GM12878 (cell line): ENCODE measurements around the gene FOXP1. TPM values are rescaled to one million over a fixed set of nuclear protein-coding genes. Genes with fewer than 3 reads are reported as not detected.

Experiments
- ATAC-seq: fragments of 200-7000 bp; cut with Tn5 transposase; 3 replicates; pipeline ENCODE4 v1.9.1; 2020; ENCODE audit warnings: mild to moderate bottlenecking, moderate library complexity
- BruUV-seq: library from RNA; stranded (reverse); fragments of 400-500 nt; replicated peaks from 2 replicates; lab custom pipeline; 2021; lab: Mats Ljungman, UMichigan
- CTCF ChIA-PET: fragments of 300-600 bp; sonication (Branson Sonifier 250); formaldehyde crosslinking; extraction: SDS; loops from one replicate; lab custom pipeline; 2021; ENCODE audit warnings: inconsistent platforms; lab: Yijun Ruan, JAX
- POLR2A ChIA-PET: fragments of 350-600 bp; formaldehyde crosslinking; extraction: SDS; loops from one replicate; lab custom pipeline; 2021; ENCODE audit warnings: inconsistent platforms; lab: Charles Lee
- RAD21 ChIA-PET: fragments of 300-600 bp; sonication (Branson Sonifier 250); formaldehyde crosslinking; loops from one replicate; lab custom pipeline; 2023; ENCODE audit warnings: antibody characterized with exemption; ENCODE audit not compliant: unreplicated experiment; lab: Charles Lee
- SMC1A ChIA-PET: fragments of 300-600 bp; sonication (Branson Sonifier 250); formaldehyde crosslinking; loops from one replicate; lab custom pipeline; 2023; ENCODE audit not compliant: unreplicated experiment, uncharacterized antibody; lab: Charles Lee
- DNase-seq: peaks from one replicate; pipeline ENCODE4 v3.0.0-alpha.2; 2011; ENCODE audit warnings: low read depth, low spot score
- FAIRE-seq: peaks from 3 replicates; lab custom pipeline; 2011; peaks lifted over from hg19 to GRCh38; lab: Jason Lieb, UNC
- H2AFZ ChIP-seq: 2 replicates; pipeline ENCODE4 v1.6.0; 2011; ENCODE audit warnings: low read depth, low read length, control low read depth; ENCODE audit not compliant: control insufficient read depth
- H3K27ac ChIP-seq: 2 replicates; pipeline ENCODE4 v1.5.1; 2011; ENCODE audit warnings: control low read depth; ENCODE audit not compliant: control insufficient read depth, insufficient read depth
- H3K27me3 ChIP-seq, 2 experiments: replicated peaks in 1 of 2; 2 replicates each; pipeline versions ENCODE4 v1.6.0 to v1.6.1; 2011; ENCODE audit warnings: low read length in 1 of 2; ENCODE audit not compliant: control insufficient read depth in 2 of 2, insufficient read depth in 2 of 2
- H3K36me3 ChIP-seq, 2 experiments: 2 replicates each; pipeline ENCODE4 v1.5.1; 2011; ENCODE audit warnings: low read length in 1 of 2; ENCODE audit not compliant: control insufficient read depth in 2 of 2, insufficient read depth in 2 of 2
- H3K4me1 ChIP-seq: 2 replicates; pipeline ENCODE4 v1.6.1; 2011; ENCODE audit warnings: mild to moderate bottlenecking, low read length, moderate library complexity, mixed read lengths; ENCODE audit not compliant: control insufficient read depth, insufficient read depth
- H3K4me2 ChIP-seq: 2 replicates; pipeline ENCODE4 v1.6.0; 2011; ENCODE audit warnings: control low read depth; ENCODE audit not compliant: control insufficient read depth, insufficient read depth
- H3K4me3 ChIP-seq: fragments of 200-600 bp; sonication (generic); 2 replicates; pipeline ENCODE4 v1.5.1; 2016
- H3K79me2 ChIP-seq: 2 replicates; pipeline ENCODE4 v1.6.0; 2011; ENCODE audit warnings: low read length; ENCODE audit not compliant: control insufficient read depth, insufficient read depth
- H3K9ac ChIP-seq: 2 replicates; pipeline ENCODE4 v1.8.0; 2011; ENCODE audit warnings: low read length, control low read depth, mixed read lengths; ENCODE audit not compliant: control insufficient read depth, insufficient read depth
- H3K9me3 ChIP-seq: replicated peaks from 3 replicates; pipeline ENCODE4 v1.5.1; 2011; ENCODE audit warnings: mild to moderate bottlenecking, low read length; ENCODE audit not compliant: control insufficient read depth, insufficient read depth
- H4K20me1 ChIP-seq: 2 replicates; pipeline ENCODE4 v1.6.0; 2011; ENCODE audit not compliant: control insufficient read depth, insufficient read depth
- E2F8 ChIP-seq: fragments of 450-650 bp; IDR thresholded peaks from 2 replicates; pipeline ENCODE4 v1.6.1; 2018; ENCODE audit warnings: mild to moderate bottlenecking, low read depth, moderate library complexity; ENCODE audit not compliant: partially characterized antibody
- JUNB ChIP-seq: IDR thresholded peaks from 2 replicates; pipeline ENCODE4 v1.6.1; 2016; ENCODE audit warnings: antibody characterized with exemption, mild to moderate bottlenecking
- PKNOX1 ChIP-seq: fragments of 450-650 bp; IDR thresholded peaks from 2 replicates; pipeline ENCODE4 v1.6.1; 2016; ENCODE audit warnings: mild to moderate bottlenecking
- RUNX3 ChIP-seq: IDR thresholded peaks from 2 replicates; pipeline ENCODE4 v1.6.1; 2012; ENCODE audit warnings: low read length, inconsistent platforms
- TCF3 ChIP-seq: IDR thresholded peaks from 2 replicates; pipeline ENCODE4 v1.6.1; 2012; ENCODE audit warnings: low read depth, mild to moderate bottlenecking, low read length, borderline replicate concordance; ENCODE audit not compliant: insufficient read depth
- TCF7 ChIP-seq: IDR thresholded peaks from 2 replicates; pipeline ENCODE4 v1.6.1; 2014; ENCODE audit warnings: antibody characterized with exemption, borderline replicate concordance
- ZBTB4 ChIP-seq: fragments of 450-650 bp; formaldehyde crosslinking; IDR thresholded peaks from 2 replicates; pipeline ENCODE4 v1.4.0; 2022; ENCODE audit warnings: mild to moderate bottlenecking, moderate library complexity
- ZNF24 ChIP-seq: fragments of 450-650 bp; IDR thresholded peaks from 2 replicates; pipeline ENCODE4 v1.6.1; 2017; ENCODE audit warnings: antibody characterized with exemption, mild to moderate bottlenecking
- WGBS: methylation state at CpG from one replicate; pipeline ENCODE4 v1.1.6; 2016; ENCODE audit warnings: low lambda C conversion rate; ENCODE audit not compliant: insufficient replicate concordance, insufficient coverage; ENCODE audit errors: missing lambda C conversion rate; 5-methylcytosine and 5-hydroxymethylcytosine counted together
- in situ Hi-C: fragments of 300-500 bp; cut with MboI; formaldehyde crosslinking; loops from 9 replicates; pipeline ENCODE4 v1.14.3; 2018; ENCODE audit warnings: mixed read lengths
- intact Hi-C: fragments of 100-400 bp; cut with micrococcal nuclease; formaldehyde crosslinking; loops from one replicate; pipeline ENCODE4 v1.14.2; 2022; ENCODE audit not compliant: unreplicated experiment
- polyA plus RNA-seq, 11 experiments: library from polyadenylated mRNA; depleted of rRNA in 4 of 11; unstranded in 6 of 11; stranded (reverse) in 5 of 11; fragments of >200 nt; fragmentation: Nextera tagmentation in 4 of 11; fragmentation: Illumina TruSeq in 1 of 11; extraction: Ambion mirVana in 4 of 11; extraction: Trizol in 1 of 11; gene quantifications; 1 replicate in 1 of 11; 2 replicates in 10 of 11; pipeline versions ENCODE4 v1.2.1 to v1.2.3, GENCODE V29; 2011 to 2016; ENCODE audit warnings: inconsistent platforms in 2 of 11, missing spikeins in 2 of 11, low read depth in 1 of 11
- total RNA-seq, 4 experiments: library from RNA; depleted of rRNA in 3 of 4; stranded (reverse); fragments of >200 nt in 3 of 4; fragmentation: Illumina TruSeq in 1 of 4; extraction: Trizol in 1 of 4; gene quantifications; 2 replicates each; pipeline versions ENCODE4 v1.2.1 to v1.2.3, GENCODE V29; 2013 to 2021

Gene FOXP1
- total and polyA plus RNA-seq, 10 of the 15 experiments (the other 5 are each of a cell fraction or from before 2014, with no cell fraction given): 0.05 to 1.6 (median 0.20) TPM; not detected in 1

GRCh38 chr3:71149959-71150954 lies 433.3 kb downstream of the FOXP1 start:
- intact Hi-C loops: loop anchor here (2.0 to 10.0 kb wide), 2 partner anchors 63 to 145 kb away; no protein-coding TSS in a partner anchor
- TF ChIP-seq E2F8 (no peak), ZNF24 (no peak), TCF3 (no peak), RUNX3 (peak; percentile 20; the same call in 1 of the 2 replicates), JUNB (peak; percentile 52), TCF7 (0 out of 2 replicates have a peak, but pooled peaks have one; percentile 33), ZBTB4 (no peak), PKNOX1 (no peak)
- ChIA-PET SMC1A (no interaction called here), RAD21 (no interaction called here), CTCF (no interaction called here), POLR2A (interaction anchor here (0.6 kb wide), 1 partner anchor 654 kb away, joined by 3 read pairs; no protein-coding TSS in a partner anchor)
- Histone ChIP-seq H3K4me1 (no peaks in the 10 kb centered on the region), H3K27ac (no peak overlapping the region), H3K9me3 (no peaks in the 10 kb centered on the region), H4K20me1 (no peaks in the 10 kb centered on the region), H3K27me3 (no peaks in the 10 kb centered on the region), H3K79me2 (no peaks in the 10 kb centered on the region), H3K9ac (no peak overlapping the region), H3K36me3 (no peaks in the 10 kb centered on the region), H2AFZ (no peak overlapping the region), H3K4me3 (no peak overlapping the region), H3K4me2 (no peak overlapping the region)
- BruUV-seq: no TSS peak
- 23% methylated on average over 14 of the region's 14 CpGs for WGBS
- FAIRE-seq (no peak), ATAC-seq (peak; percentile 21; the same call in 1 of the 3 replicates), DNase-seq (no peak)
- in situ Hi-C loops: no loop called here
